ENCODE data around the gene DECR2.

GRCh38 chr16:368388-369158 lies 33.1 kb upstream of the DECR2 start:
- TF ChIP-seq GATA2 (IDR thresholded peaks at IDR 0.05; ENCODE audit: low read depth, low read length) (no peak), GATA3 (IDR thresholded peaks at IDR 0.05; ENCODE audit: low read depth, low read length) (no peak)

Measured in SH-SY5Y (cell line).